K562 (cell line): Measurements from ENCODE around the gene ACLY. TPM values are rescaled to one million over a fixed set of nuclear protein-coding genes. Genes with fewer than 3 reads are reported as not detected.

Experiments used
- ARID1B ChIP-seq: fragments of 450-650 bp; IDR thresholded peaks from 2 replicates; pipeline ENCODE4 v1.6.1; 2016; ENCODE audit warnings: antibody characterized with exemption, mild to moderate bottlenecking, inconsistent platforms
- BDP1 ChIP-seq: IDR thresholded peaks from 3 replicates; pipeline ENCODE4 v1.6.1; 2011; ENCODE audit not compliant: insufficient read length, insufficient read depth
- ELK1 ChIP-seq: sonication (generic); formaldehyde crosslinking; IDR thresholded peaks from 2 replicates; pipeline ENCODE4 v1.8.1; 2022; ENCODE audit warnings: missing genetic modification reagents
- FOXO4 ChIP-seq: fragments of 450-650 bp; formaldehyde crosslinking; IDR thresholded peaks from 2 replicates; pipeline ENCODE4 v1.4.0; 2020; ENCODE audit warnings: mild to moderate bottlenecking, moderate library complexity
- GATA2 ChIP-seq: sonication (generic); formaldehyde crosslinking; IDR thresholded peaks from 2 replicates; pipeline ENCODE4 v1.4.0; 2020; ENCODE audit warnings: mild to moderate bottlenecking, missing genetic modification reagents
- HES1 ChIP-seq: fragments of 450-650 bp; IDR thresholded peaks from 2 replicates; pipeline ENCODE4 v1.6.1; 2016; ENCODE audit warnings: low read depth, mild to moderate bottlenecking, moderate library complexity
- RBBP5 ChIP-seq: fragments of 200-600 bp; sonication (generic); IDR thresholded peaks from 2 replicates; pipeline ENCODE4 v1.6.1; 2012; ENCODE audit warnings: borderline replicate concordance, mild to moderate bottlenecking, low read length, control low read depth, inconsistent platforms; ENCODE audit not compliant: insufficient read depth, poor library complexity, severe bottlenecking
- RBFOX2 ChIP-seq: fragments of 200-400 bp; formaldehyde crosslinking; IDR thresholded peaks from 2 replicates; pipeline ENCODE4 v1.6.1; 2017; ENCODE audit warnings: low read depth, mild to moderate bottlenecking, low read length, moderate library complexity
- RERE ChIP-seq: sonication (generic); formaldehyde crosslinking; IDR thresholded peaks from 2 replicates; pipeline ENCODE4 v1.8.0; 2023; ENCODE audit warnings: missing genetic modification reagents, mild to moderate bottlenecking, borderline replicate concordance
- RFX7 ChIP-seq: fragments of 250-450 bp; sonication (Bioruptor Pico); IDR thresholded peaks from 2 replicates; pipeline ENCODE4 v1.5.1; 2021; ENCODE audit warnings: mild to moderate bottlenecking
- SAP30 ChIP-seq: fragments of 200-600 bp; sonication (generic); IDR thresholded peaks from 2 replicates; pipeline ENCODE4 v1.6.1; 2012; ENCODE audit warnings: borderline replicate concordance, low read depth, mild to moderate bottlenecking, moderate library complexity, low read length, control low read depth, inconsistent platforms; ENCODE audit not compliant: insufficient read depth, poor library complexity, severe bottlenecking
- ZFX ChIP-seq: sonication (generic); formaldehyde crosslinking; IDR thresholded peaks from 2 replicates; pipeline ENCODE4 v1.8.0; 2022; ENCODE audit warnings: mild to moderate bottlenecking, missing genetic modification reagents, moderate library complexity
- ZNF197 ChIP-seq: fragments of 200-800 bp; sonication (Bioruptor generic); IDR thresholded peaks from 2 replicates; pipeline ENCODE4 v1.6.1; 2016; ENCODE audit warnings: low read depth, missing genetic modification characterization, missing compliant biosample characterization
- ZNF41 ChIP-seq: fragments of 250-450 bp; sonication (Bioruptor Pico); conservative IDR thresholded peaks from 2 replicates; pipeline ENCODE4 v1.4.0; 2020; ENCODE audit warnings: mild to moderate bottlenecking
- ZNF586 ChIP-seq: fragments of 450-650 bp; formaldehyde crosslinking; conservative IDR thresholded peaks from 2 replicates; pipeline ENCODE4 v1.4.0; 2020; ENCODE audit warnings: mild to moderate bottlenecking, moderate library complexity
- ZNF589 ChIP-seq: fragments of 200-800 bp; sonication (Bioruptor generic); IDR thresholded peaks from 2 replicates; pipeline ENCODE4 v1.6.1; 2016; ENCODE audit warnings: low read depth, missing genetic modification characterization, missing compliant biosample characterization
- ZNF830 ChIP-seq: fragments of 250-450 bp; sonication (Bioruptor Pico); IDR thresholded peaks from 2 replicates; pipeline ENCODE4 v1.5.0; 2021; ENCODE audit warnings: mild to moderate bottlenecking
- polyA plus RNA-seq, 8 experiments: library from polyadenylated mRNA; depleted of rRNA in 4 of 8; stranded (reverse) in 5 of 8; unstranded in 3 of 8; fragments of >200 nt; fragmentation: Nextera tagmentation in 2 of 8; fragmentation: Illumina TruSeq in 1 of 8; extraction: Ambion mirVana in 2 of 8; extraction: Trizol in 1 of 8; gene quantifications; 2 replicates each; pipeline versions ENCODE4 v1.2.1 to v1.2.3, GENCODE V29; 2011 to 2014; ENCODE audit warnings: inconsistent platforms in 1 of 8, missing spikeins in 1 of 8
- total RNA-seq, 7 experiments: library from RNA; depleted of rRNA in 6 of 7; stranded (reverse); fragments of >200 nt in 6 of 7; fragmentation: Illumina TruSeq in 2 of 7; extraction: Trizol in 2 of 7; gene quantifications; 2 replicates each; pipeline versions ENCODE4 v1.2.1 to v1.2.3, GENCODE V29; 2011 to 2021; ENCODE audit warnings: low replicate concordance in 1 of 7

The ACLY gene
- total and polyA plus RNA-seq, 9 of the 15 experiments (the other 6 are each of a cell fraction or from before 2014, with no cell fraction given): 42.9 to 280 (median 125) TPM

GRCh38 chr17:41937970-41938954 lies 19.5 kb upstream of the ACLY start (continued):
- TF ChIP-seq RERE (CRISPR knock-in tag) (no peak), GATA2 (CRISPR knock-in tag) (0 out of 2 replicates have a peak, but pooled peaks have one; percentile 47), BDP1 (no peak), ZNF41 (CRISPR knock-in tag) (no peak), ZNF586 (CRISPR knock-in tag) (no peak), ZFX (CRISPR knock-in tag) (peak; percentile 31; the same call in 1 of the 2 replicates), RBFOX2 (peak; percentile 50; the same call in 1 of the 2 replicates), HES1 (no peak), ZNF197 (CRISPR knock-in tag) (no peak), ELK1 (CRISPR knock-in tag) (no peak), RFX7 (CRISPR knock-in tag) (no peak), ARID1B (peak; percentile 74), FOXO4 (CRISPR knock-in tag) (no peak), ZNF589 (CRISPR knock-in tag) (peak; percentile 69; the same call in 1 of the 2 replicates), RBBP5 (no peak), SAP30 (no peak), ZNF830 (no peak)
